OCI-LY7 (cell line): Measurements from ENCODE around the gene CORIN. TPM values are rescaled to one million over a fixed set of nuclear protein-coding genes. Genes with fewer than 3 reads are reported as not detected.
A peak's percentile ranks its signal among the peaks of the same experiment; 100 is the strongest.

Experiments
- BruUV-seq: library from RNA; stranded (reverse); fragments of 400-500 nt; replicated peaks from 2 replicates; lab custom pipeline; 2021; lab: Mats Ljungman, UMichigan
- CTCF ChIA-PET: fragments of 300-600 bp; sonication (Branson Sonifier 250); formaldehyde crosslinking; loops from one replicate; lab custom pipeline; 2022; ENCODE audit warnings: antibody characterized with exemption; ENCODE audit not compliant: unreplicated experiment; lab: Charles Lee
- POLR2A ChIA-PET: fragments of 300-600 bp; sonication (Branson Sonifier 250); formaldehyde crosslinking; loops from one replicate; lab custom pipeline; 2022; ENCODE audit warnings: antibody characterized with exemption; lab: Charles Lee
- DNase-seq: peaks from one replicate; pipeline ENCODE4 v3.0.0-alpha.2; 2015; ENCODE audit warnings: low spot score
- H2AFZ ChIP-seq: fragments of 200-600 bp; sonication (generic), shearing (Covaris generic); 2 replicates; pipeline ENCODE4 v1.6.1; 2014; ENCODE audit warnings: mild to moderate bottlenecking, antibody characterized with exemption, low read length, moderate library complexity
- H3K27ac ChIP-seq: fragments of 200-600 bp; sonication (generic); 2 replicates; pipeline ENCODE4 v1.5.1; 2014; ENCODE audit warnings: mixed run types, low read depth, mild to moderate bottlenecking, moderate library complexity, low read length, inconsistent platforms; ENCODE audit not compliant: poor library complexity, severe bottlenecking
- H3K36me3 ChIP-seq: fragments of 200-600 bp; sonication (generic); 2 replicates; pipeline ENCODE4 v1.6.1; 2014; ENCODE audit warnings: mild to moderate bottlenecking, antibody characterized with exemption, low read length, moderate library complexity, mixed read lengths; ENCODE audit not compliant: insufficient read depth
- H3K4me1 ChIP-seq: fragments of 200-600 bp; sonication (generic); 2 replicates; pipeline ENCODE4 v1.5.1; 2014; ENCODE audit warnings: mild to moderate bottlenecking, low read length; ENCODE audit not compliant: insufficient read depth, poor library complexity, severe bottlenecking
- H3K4me2 ChIP-seq: fragments of 200-600 bp; sonication (generic); 2 replicates; pipeline ENCODE4 v1.6.1; 2014; ENCODE audit warnings: mild to moderate bottlenecking, low read length
- H3K4me3 ChIP-seq: fragments of 200-600 bp; sonication (generic); 2 replicates; pipeline ENCODE4 v1.5.1; 2014; ENCODE audit warnings: mild to moderate bottlenecking, low read depth, low read length; ENCODE audit not compliant: poor library complexity, severe bottlenecking
- H3K79me2 ChIP-seq: fragments of 200-600 bp; sonication (generic); 2 replicates; pipeline ENCODE4 v1.6.1; 2016; ENCODE audit warnings: low read depth, mild to moderate bottlenecking, low read length, moderate library complexity, mixed read lengths; ENCODE audit not compliant: insufficient read depth
- H3K9me2 ChIP-seq: fragments of 200-600 bp; sonication (generic); 2 replicates; pipeline ENCODE4 v1.6.1; 2016; ENCODE audit warnings: mild to moderate bottlenecking, low read length, mixed read lengths; ENCODE audit not compliant: insufficient read depth
- H3K9me3 ChIP-seq: fragments of 200-600 bp; sonication (generic); 2 replicates; pipeline ENCODE4 v1.6.1; 2014; ENCODE audit warnings: mild to moderate bottlenecking, mixed run types, low read length, mixed read lengths
- H4K20me1 ChIP-seq: fragments of 200-600 bp; sonication (generic); 2 replicates; pipeline ENCODE4 v1.6.1; 2014; ENCODE audit warnings: mild to moderate bottlenecking, antibody characterized with exemption, low read length, moderate library complexity, mixed read lengths; ENCODE audit not compliant: insufficient read depth
- CTCF ChIP-seq: fragments of 200-600 bp; sonication (generic); conservative IDR thresholded peaks from 2 replicates; pipeline ENCODE4 v1.5.1; 2014; ENCODE audit warnings: mild to moderate bottlenecking, antibody characterized with exemption, low read length, moderate library complexity, mixed read lengths
- EZH2phosphoT487 ChIP-seq: fragments of 200-600 bp; sonication (generic); IDR thresholded peaks from 2 replicates; pipeline ENCODE4 v1.6.1; 2018; ENCODE audit warnings: low read depth, borderline replicate concordance, mild to moderate bottlenecking, mixed run types, antibody characterized with exemption, low read length, moderate library complexity, mixed read lengths
- intact Hi-C: fragments of 100-400 bp; cut with micrococcal nuclease; formaldehyde crosslinking; loops from one replicate; pipeline ENCODE4 v1.10.0; 2022; ENCODE audit not compliant: unreplicated experiment
- total RNA-seq, 2 experiments: library from RNA; depleted of rRNA in 1 of 2; stranded (reverse); fragments of >200 nt in 1 of 2; shearing (Covaris generic) in 1 of 2; gene quantifications; 2 replicates each; pipeline ENCODE4 v1.2.3, GENCODE V29; 2014 to 2022

Gene CORIN
- total RNA-seq, 2 experiments from 2014 or later, result 0.40 TPM; not detected in 1

GRCh38 chr4:47842985-47843384 lies 5.1 kb upstream of the CORIN start:
- Histone ChIP-seq H3K27ac (no peak overlapping the region), H3K4me3 (no peak overlapping the region), H3K4me1 (no peaks in the 10 kb centered on the region), H3K79me2 (no peaks in the 10 kb centered on the region), H3K4me2 (no peak overlapping the region), H3K9me2 (no peaks in the 10 kb centered on the region), H3K9me3 (no peaks in the 10 kb centered on the region), H2AFZ (no peak overlapping the region), H4K20me1 (no peaks in the 10 kb centered on the region), H3K36me3 (peaks cover 35% of the 10 kb centered on the region)
- TF ChIP-seq CTCF, result no peak
- TF ChIP-seq EZH2phosphoT487, result no peak
- intact Hi-C loops, result no loop called here
- no TSS peak for BruUV-seq
- ChIA-PET POLR2A (no interaction called here), CTCF (no interaction called here)
- DNase-seq, result no peak

DNA sequence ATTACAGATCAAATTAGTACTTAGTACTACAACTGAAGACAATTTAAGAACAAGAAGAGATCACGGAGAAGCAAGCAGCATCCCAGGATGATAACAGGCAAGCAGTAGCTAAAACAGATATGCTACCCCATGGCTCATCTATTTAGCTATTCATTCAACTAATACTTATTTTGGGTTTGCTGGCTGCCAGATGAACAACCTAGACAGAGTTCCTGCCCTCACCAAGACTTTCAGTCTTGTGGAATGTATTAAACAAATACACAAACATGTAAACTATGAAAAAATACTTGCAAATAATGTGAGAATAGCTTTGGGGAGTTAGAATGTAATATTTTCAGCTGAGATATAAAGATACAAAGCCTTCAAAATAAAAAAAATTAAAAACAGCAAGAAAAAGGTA lies 2.4 kb upstream of the CORIN start:
- POLR2A ChIA-PET, result interaction anchor here (0.8 to 1.4 kb wide), 4 partner anchors 11 to 190 kb away, joined by 3 to 4 read pairs (median 3); no protein-coding TSS in a partner anchor
- CTCF ChIA-PET, result no interaction called here
- H3K9me3 ChIP-seq, result no peaks in the 10 kb centered on the region
- no peak overlapping the region for H3K4me3 ChIP-seq
- H2AFZ ChIP-seq, result no peak overlapping the region
- H3K9me2 ChIP-seq, result no peaks in the 10 kb centered on the region
- TF ChIP-seq EZH2phosphoT487 (no peak), CTCF (no peak)
- H3K4me1 ChIP-seq, result peaks cover 9% of the 10 kb centered on the region
- H3K79me2 ChIP-seq, result no peaks in the 10 kb centered on the region
- H4K20me1 ChIP-seq, result no peaks in the 10 kb centered on the region
- intact Hi-C loops, result no loop called here
- no peak for DNase-seq
- no peak overlapping the region for H3K27ac ChIP-seq
- peaks cover 25% of the 10 kb centered on the region for H3K36me3 ChIP-seq
- BruUV-seq, result no TSS peak
- no peak overlapping the region for H3K4me2 ChIP-seq

DNA sequence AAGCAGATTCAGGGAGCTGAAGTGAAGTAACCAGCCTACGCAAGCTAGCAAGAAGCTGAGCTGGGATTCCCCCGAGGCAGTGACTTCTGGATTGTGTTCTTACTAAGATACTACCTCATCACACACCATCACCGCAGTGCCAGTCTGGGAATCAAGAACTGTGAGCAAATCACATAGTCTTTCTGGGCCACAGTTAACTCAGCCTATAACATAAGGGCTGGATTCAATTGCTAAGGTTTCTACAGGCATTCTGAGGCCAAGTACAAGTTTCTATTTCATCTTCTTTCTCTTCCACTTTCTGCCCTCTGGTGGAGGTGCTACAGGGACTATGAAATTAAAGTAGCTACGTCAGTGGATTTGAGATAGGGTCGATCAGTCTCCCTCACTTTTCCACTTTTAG lies 1.4 kb upstream of the CORIN start:
- peaks cover 9% of the 10 kb centered on the region for H3K4me1 ChIP-seq
- H3K9me3 ChIP-seq, result no peaks in the 10 kb centered on the region
- peaks cover 21% of the 10 kb centered on the region for H3K36me3 ChIP-seq
- H3K9me2 ChIP-seq, result no peaks in the 10 kb centered on the region
- DNase-seq, result peak; percentile 38
- no peak overlapping the region for H3K4me2 ChIP-seq
- BruUV-seq, result no TSS peak
- POLR2A ChIA-PET, result interaction anchor here (1.1 to 1.4 kb wide), 5 partner anchors 9 to 189 kb away, joined by 3 to 4 read pairs (median 3); no protein-coding TSS in a partner anchor
- H3K79me2 ChIP-seq, result no peaks in the 10 kb centered on the region
- TF ChIP-seq EZH2phosphoT487, result no peak
- TF ChIP-seq CTCF, result peak; percentile 64
- no peak overlapping the region for H2AFZ ChIP-seq
- no peak overlapping the region for H3K27ac ChIP-seq
- H4K20me1 ChIP-seq, result no peaks in the 10 kb centered on the region
- intact Hi-C loops, result loop anchor here (5.0 kb wide), 3 partner anchors 93 to 248 kb away; no protein-coding TSS in a partner anchor
- H3K4me3 ChIP-seq, result no peak overlapping the region
- CTCF ChIA-PET, result interaction anchor here (0.6 kb wide), 1 partner anchor 13 kb away, joined by 3 read pairs; no protein-coding TSS in a partner anchor
